WTC11 (cell line): Measurements from ENCODE around the gene RAD51D. TPM values are rescaled to one million over a fixed set of nuclear protein-coding genes. Genes with fewer than 3 reads are reported as not detected.

Experiments used
- ATAC-seq: fragments of 200-7000 bp; cut with Tn5 transposase; 2 replicates; pipeline ENCODE4 v1.10.0; 2021; ENCODE audit warnings: mild to moderate bottlenecking, moderate library complexity
- CTCF ChIA-PET: fragments of 300-600 bp; sonication (Branson Sonifier 250); formaldehyde crosslinking; loops from one replicate; lab custom pipeline; 2021; ENCODE audit warnings: antibody characterized with exemption; lab: Charles Lee
- POLR2A ChIA-PET: fragments of 350-600 bp; sonication (Branson Sonifier 250); formaldehyde crosslinking; loops from one replicate; lab custom pipeline; 2021; ENCODE audit warnings: antibody characterized with exemption; lab: Charles Lee
- DNase-seq: peaks from one replicate; pipeline ENCODE4 v3.0.0; 2021; ENCODE audit warnings: low spot score
- H3K27ac Mint-ChIP-seq: 2 replicates; pipeline ENCODE4 v1.8.0; 2021; ENCODE audit warnings: mixed read lengths
- H3K27me3 Mint-ChIP-seq: 2 replicates; pipeline ENCODE4 v1.8.0; 2021; ENCODE audit warnings: low read depth, mild to moderate bottlenecking, moderate library complexity, mixed read lengths
- H3K36me3 Mint-ChIP-seq: 2 replicates; pipeline ENCODE4 v1.8.0; 2021; ENCODE audit warnings: mixed read lengths
- H3K4me1 Mint-ChIP-seq: 2 replicates; pipeline ENCODE4 v1.8.0; 2022; ENCODE audit warnings: mixed read lengths
- H3K4me3 Mint-ChIP-seq: 2 replicates; pipeline ENCODE4 v1.8.0; 2021; ENCODE audit warnings: mild to moderate bottlenecking, moderate library complexity, mixed read lengths
- H3K9me3 Mint-ChIP-seq: 2 replicates; pipeline ENCODE4 v1.8.0; 2021; ENCODE audit warnings: mixed read lengths
- CREB1 ChIP-seq: sonication (generic); formaldehyde crosslinking; IDR thresholded peaks from 2 replicates; pipeline ENCODE4 v1.8.0; 2023; ENCODE audit warnings: mild to moderate bottlenecking, missing genetic modification reagents
- NR2C2 ChIP-seq: sonication (generic); formaldehyde crosslinking; IDR thresholded peaks from 2 replicates; pipeline ENCODE4 v1.8.0; 2022; ENCODE audit warnings: mild to moderate bottlenecking, missing genetic modification reagents
- TEAD1 ChIP-seq: sonication (generic); formaldehyde crosslinking; IDR thresholded peaks from 2 replicates; pipeline ENCODE4 v1.8.0; 2022; ENCODE audit warnings: mild to moderate bottlenecking, missing genetic modification reagents
- TP53 ChIP-seq: sonication (generic); formaldehyde crosslinking; IDR thresholded peaks from 2 replicates; pipeline ENCODE4 v1.8.1; 2023; ENCODE audit warnings: mild to moderate bottlenecking, missing genetic modification reagents
- ZNF396 ChIP-seq: fragments of 250-450 bp; sonication (Bioruptor Pico); IDR thresholded peaks from 2 replicates; pipeline ENCODE4 v1.8.0; 2021; ENCODE audit warnings: mild to moderate bottlenecking, moderate library complexity, borderline replicate concordance
- total RNA-seq: library from RNA; stranded (reverse); gene quantifications from 3 replicates; pipeline ENCODE4 v1.2.3, GENCODE V29; 2021
- TF ChIP-seq, protein P1 (sequence below): sonication (generic); formaldehyde crosslinking; IDR thresholded peaks from 2 replicates; pipeline ENCODE4 v1.8.0; 2022; ENCODE audit warnings: missing genetic modification reagents
- TF ChIP-seq, protein P2 (sequence below): sonication (generic); formaldehyde crosslinking; IDR thresholded peaks from 2 replicates; pipeline ENCODE4 v1.8.0; 2022; ENCODE audit warnings: mild to moderate bottlenecking, missing genetic modification reagents
- TF ChIP-seq, protein P3 (sequence below): sonication (generic); formaldehyde crosslinking; IDR thresholded peaks from 2 replicates; pipeline ENCODE4 v1.8.1; 2022; ENCODE audit warnings: mild to moderate bottlenecking, missing genetic modification reagents, moderate library complexity, borderline replicate concordance
- TF ChIP-seq, protein P4 (sequence below): sonication (generic); formaldehyde crosslinking; IDR thresholded peaks from 2 replicates; pipeline ENCODE4 v1.8.1; 2023; ENCODE audit warnings: mild to moderate bottlenecking, missing genetic modification reagents
- TF ChIP-seq, protein P5 (sequence below): sonication (generic); formaldehyde crosslinking; IDR thresholded peaks from 2 replicates; pipeline ENCODE4 v1.8.1; 2022; ENCODE audit warnings: low read depth, missing genetic modification reagents, borderline replicate concordance
- TF ChIP-seq, protein P6 (sequence below): fragments of 250-450 bp; sonication (Bioruptor Pico); conservative IDR thresholded peaks from 2 replicates; pipeline ENCODE4 v1.9.0; 2021; ENCODE audit warnings: mild to moderate bottlenecking

RAD51D gene
- total RNA-seq, 1 experiment from 2014 or later = 15.0 TPM

DNA sequence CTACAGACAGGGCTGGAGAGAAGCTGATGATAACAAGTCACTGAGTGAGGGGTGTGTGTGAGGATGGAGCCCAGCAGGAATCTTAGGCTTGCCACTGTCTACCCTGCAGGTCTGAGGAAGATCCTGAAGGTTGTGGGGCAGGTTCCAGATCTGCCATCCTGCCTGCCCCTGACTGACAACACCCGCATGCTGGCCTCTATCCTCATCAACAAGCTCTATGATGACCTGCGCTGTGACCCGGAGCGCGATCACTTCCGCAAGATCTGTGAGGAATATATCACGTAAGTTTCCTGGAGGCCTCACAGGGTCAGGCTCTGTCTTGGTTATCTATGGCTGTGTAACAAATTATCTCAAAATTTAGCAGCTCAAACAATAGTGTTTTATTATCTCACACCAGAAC is 44.2 kb upstream of the RAD51D start (continued):
- TF ChIP-seq, protein P1, sequence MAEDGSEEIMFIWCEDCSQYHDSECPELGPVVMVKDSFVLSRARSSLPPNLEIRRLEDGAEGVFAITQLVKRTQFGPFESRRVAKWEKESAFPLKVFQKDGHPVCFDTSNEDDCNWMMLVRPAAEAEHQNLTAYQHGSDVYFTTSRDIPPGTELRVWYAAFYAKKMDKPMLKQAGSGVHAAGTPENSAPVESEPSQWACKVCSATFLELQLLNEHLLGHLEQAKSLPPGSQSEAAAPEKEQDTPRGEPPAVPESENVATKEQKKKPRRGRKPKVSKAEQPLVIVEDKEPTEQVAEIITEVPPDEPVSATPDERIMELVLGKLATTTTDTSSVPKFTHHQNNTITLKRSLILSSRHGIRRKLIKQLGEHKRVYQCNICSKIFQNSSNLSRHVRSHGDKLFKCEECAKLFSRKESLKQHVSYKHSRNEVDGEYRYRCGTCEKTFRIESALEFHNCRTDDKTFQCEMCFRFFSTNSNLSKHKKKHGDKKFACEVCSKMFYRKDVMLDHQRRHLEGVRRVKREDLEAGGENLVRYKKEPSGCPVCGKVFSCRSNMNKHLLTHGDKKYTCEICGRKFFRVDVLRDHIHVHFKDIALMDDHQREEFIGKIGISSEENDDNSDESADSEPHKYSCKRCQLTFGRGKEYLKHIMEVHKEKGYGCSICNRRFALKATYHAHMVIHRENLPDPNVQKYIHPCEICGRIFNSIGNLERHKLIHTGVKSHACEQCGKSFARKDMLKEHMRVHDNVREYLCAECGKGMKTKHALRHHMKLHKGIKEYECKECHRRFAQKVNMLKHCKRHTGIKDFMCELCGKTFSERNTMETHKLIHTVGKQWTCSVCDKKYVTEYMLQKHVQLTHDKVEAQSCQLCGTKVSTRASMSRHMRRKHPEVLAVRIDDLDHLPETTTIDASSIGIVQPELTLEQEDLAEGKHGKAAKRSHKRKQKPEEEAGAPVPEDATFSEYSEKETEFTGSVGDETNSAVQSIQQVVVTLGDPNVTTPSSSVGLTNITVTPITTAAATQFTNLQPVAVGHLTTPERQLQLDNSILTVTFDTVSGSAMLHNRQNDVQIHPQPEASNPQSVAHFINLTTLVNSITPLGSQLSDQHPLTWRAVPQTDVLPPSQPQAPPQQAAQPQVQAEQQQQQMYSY = no peak
- TF ChIP-seq ZNF396 = no peak

DNA sequence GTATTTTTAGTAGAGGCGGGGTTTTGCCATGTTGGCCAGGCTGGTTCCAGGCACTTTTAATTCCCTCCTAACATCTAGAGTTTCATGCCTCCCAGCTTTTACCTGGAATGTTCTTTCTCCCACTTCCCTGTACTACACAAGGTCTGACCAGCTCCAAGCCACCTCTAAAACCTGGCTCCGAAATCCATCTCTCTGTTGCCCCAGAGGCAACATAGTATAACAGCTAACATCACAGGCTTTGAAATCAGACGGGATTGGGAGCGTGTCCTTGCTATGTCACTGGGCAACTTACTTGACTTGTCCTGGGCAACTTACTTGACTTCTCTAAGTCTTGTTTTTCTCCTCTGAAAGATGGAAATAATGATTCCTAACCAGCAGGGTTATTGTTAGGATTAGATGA is 43.1 kb upstream of the RAD51D start:
- no peak for DNase-seq
- CTCF ChIA-PET = interaction anchor here (0.7 to 1.7 kb wide), 3 partner anchors 17 to 377 kb away, joined by 3 to 4 read pairs (median 3); no protein-coding TSS in a partner anchor

DNA sequence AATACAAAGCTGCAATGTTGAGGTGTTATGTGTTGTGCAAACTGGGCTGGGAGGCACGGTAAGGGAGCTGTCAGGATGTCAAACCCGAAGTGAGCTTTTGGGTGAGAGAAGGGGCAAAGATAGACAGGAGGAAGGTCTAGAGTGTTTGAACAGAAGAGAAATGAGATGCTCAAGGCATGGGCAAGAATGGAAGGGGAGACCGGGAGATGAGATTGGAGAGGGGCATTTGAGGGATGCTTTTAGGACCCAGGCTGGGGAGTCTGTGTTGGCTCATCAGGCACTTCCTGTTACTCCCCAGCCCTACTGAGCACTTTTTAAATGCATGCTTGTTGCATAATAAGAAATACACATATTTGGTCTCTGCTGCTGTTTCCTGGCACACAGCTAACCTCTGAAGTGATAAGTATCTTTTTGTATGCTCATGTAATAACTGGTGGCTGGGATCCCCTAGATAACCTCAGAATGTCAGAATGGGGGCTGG is 41.7 kb upstream of the RAD51D start:
- peaks cover 4% of the 10 kb centered on the region; the same call in 1 of the 2 replicates for H3K9me3 Mint-ChIP-seq
- H3K36me3 Mint-ChIP-seq = no peaks in the 10 kb centered on the region
- no peak overlapping the region for H3K4me3 Mint-ChIP-seq
- DNase-seq (no peak), ATAC-seq (no peak)
- H3K27ac Mint-ChIP-seq = no peak overlapping the region
- CTCF ChIA-PET = no interaction called here
- H3K4me1 Mint-ChIP-seq = peaks cover 8% of the 10 kb centered on the region
- POLR2A ChIA-PET = interaction anchor here (0.6 kb wide), 1 partner anchor 20 kb away, joined by 5 read pairs; no protein-coding TSS in a partner anchor
- H3K27me3 Mint-ChIP-seq = peaks cover 10% of the 10 kb centered on the region
- TF ChIP-seq, protein P2, sequence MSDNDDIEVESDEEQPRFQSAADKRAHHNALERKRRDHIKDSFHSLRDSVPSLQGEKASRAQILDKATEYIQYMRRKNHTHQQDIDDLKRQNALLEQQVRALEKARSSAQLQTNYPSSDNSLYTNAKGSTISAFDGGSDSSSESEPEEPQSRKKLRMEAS (CRISPR knock-in tag) = no peak
- TF ChIP-seq NR2C2 (CRISPR knock-in tag) (no peak), TEAD1 (no peak), TP53 (CRISPR knock-in tag) (no peak)
- TF ChIP-seq, protein P3, sequence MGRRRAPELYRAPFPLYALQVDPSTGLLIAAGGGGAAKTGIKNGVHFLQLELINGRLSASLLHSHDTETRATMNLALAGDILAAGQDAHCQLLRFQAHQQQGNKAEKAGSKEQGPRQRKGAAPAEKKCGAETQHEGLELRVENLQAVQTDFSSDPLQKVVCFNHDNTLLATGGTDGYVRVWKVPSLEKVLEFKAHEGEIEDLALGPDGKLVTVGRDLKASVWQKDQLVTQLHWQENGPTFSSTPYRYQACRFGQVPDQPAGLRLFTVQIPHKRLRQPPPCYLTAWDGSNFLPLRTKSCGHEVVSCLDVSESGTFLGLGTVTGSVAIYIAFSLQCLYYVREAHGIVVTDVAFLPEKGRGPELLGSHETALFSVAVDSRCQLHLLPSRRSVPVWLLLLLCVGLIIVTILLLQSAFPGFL = no peak
- TF ChIP-seq, protein P1 = no peak
- TF ChIP-seq, protein P4, sequence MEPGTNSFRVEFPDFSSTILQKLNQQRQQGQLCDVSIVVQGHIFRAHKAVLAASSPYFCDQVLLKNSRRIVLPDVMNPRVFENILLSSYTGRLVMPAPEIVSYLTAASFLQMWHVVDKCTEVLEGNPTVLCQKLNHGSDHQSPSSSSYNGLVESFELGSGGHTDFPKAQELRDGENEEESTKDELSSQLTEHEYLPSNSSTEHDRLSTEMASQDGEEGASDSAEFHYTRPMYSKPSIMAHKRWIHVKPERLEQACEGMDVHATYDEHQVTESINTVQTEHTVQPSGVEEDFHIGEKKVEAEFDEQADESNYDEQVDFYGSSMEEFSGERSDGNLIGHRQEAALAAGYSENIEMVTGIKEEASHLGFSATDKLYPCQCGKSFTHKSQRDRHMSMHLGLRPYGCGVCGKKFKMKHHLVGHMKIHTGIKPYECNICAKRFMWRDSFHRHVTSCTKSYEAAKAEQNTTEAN (CRISPR knock-in tag) = no peak
- TF ChIP-seq, protein P5, sequence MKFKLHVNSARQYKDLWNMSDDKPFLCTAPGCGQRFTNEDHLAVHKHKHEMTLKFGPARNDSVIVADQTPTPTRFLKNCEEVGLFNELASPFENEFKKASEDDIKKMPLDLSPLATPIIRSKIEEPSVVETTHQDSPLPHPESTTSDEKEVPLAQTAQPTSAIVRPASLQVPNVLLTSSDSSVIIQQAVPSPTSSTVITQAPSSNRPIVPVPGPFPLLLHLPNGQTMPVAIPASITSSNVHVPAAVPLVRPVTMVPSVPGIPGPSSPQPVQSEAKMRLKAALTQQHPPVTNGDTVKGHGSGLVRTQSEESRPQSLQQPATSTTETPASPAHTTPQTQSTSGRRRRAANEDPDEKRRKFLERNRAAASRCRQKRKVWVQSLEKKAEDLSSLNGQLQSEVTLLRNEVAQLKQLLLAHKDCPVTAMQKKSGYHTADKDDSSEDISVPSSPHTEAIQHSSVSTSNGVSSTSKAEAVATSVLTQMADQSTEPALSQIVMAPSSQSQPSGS = no peak
- TF ChIP-seq, protein P6, sequence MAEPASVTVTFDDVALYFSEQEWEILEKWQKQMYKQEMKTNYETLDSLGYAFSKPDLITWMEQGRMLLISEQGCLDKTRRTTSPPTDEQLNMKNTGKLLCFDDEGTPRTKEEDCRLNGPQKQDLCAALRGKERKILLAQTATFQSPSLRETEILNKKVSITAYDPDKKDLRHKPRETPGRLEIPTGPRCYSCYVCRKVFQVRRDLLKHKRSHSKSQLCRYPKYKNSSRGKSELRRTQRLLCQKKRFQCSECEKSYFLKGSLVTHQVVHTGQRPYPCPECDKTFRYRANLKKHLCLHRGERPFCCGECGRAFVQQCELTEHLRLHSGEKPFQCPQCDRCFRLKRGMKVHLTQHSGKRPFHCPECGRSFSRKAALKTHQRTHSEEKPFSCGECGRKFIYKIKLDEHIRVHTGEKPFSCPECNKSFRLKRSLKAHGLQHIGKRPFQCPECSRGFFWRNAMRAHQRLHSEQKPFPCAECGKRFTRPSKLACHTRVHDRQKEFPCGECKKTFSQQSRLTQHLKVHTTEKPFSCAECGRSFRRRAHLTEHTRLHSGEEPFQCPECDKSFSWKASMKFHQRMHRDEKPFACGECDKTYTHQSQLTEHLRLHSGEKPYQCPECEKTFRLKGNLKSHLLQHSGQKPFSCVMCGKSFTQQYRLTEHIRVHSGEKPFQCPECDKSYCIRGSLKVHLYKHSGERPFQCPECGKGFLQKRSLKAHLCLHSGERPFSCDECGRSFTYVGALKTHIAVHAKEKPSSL (CRISPR knock-in tag) = no peak

More for the DNA sequence above, 43.1 kb upstream of the RAD51D start:
- TF ChIP-seq CREB1 = no peak
- TF ChIP-seq, protein P1 = peak; percentile 79
- H3K36me3 Mint-ChIP-seq = no peaks in the 10 kb centered on the region
- peaks cover 10% of the 10 kb centered on the region for H3K27me3 Mint-ChIP-seq
- POLR2A ChIA-PET = no interaction called here
- H3K27ac Mint-ChIP-seq = no peak overlapping the region
- no peak overlapping the region for H3K4me3 Mint-ChIP-seq
- peaks cover 8% of the 10 kb centered on the region for H3K4me1 Mint-ChIP-seq
- peaks cover 4% of the 10 kb centered on the region; the same call in 1 of the 2 replicates for H3K9me3 Mint-ChIP-seq
- ATAC-seq = no peak
